Activated CD8-positive, alpha-beta T cell treated with anti-CD3 and anti-CD28 coated beads for 36 hours (primary cell): Measurements from ENCODE around the gene DICER1. TPM values are rescaled to one million over a fixed set of nuclear protein-coding genes. Genes with fewer than 3 reads are reported as not detected.

ENCODE experiments used
- ATAC-seq: fragments of 200-7000 bp; cut with Tn5 transposase; one replicate; pipeline ENCODE4 v1.10.0; 2021; ENCODE audit warnings: mild to moderate bottlenecking, moderate library complexity
- CTCF ChIA-PET: fragments of 350-600 bp; sonication (Branson Sonifier 250); formaldehyde crosslinking; loops from one replicate; lab custom pipeline; 2021; ENCODE audit warnings: antibody characterized with exemption; lab: Charles Lee
- POLR2A ChIA-PET: fragments of 350-600 bp; sonication (Branson Sonifier 250); formaldehyde crosslinking; loops from one replicate; lab custom pipeline; 2021; ENCODE audit warnings: antibody characterized with exemption; lab: Charles Lee
- DNase-seq: peaks from one replicate; pipeline ENCODE4 v3.0.0-alpha.2; 2020
- H3K27ac Mint-ChIP-seq: one replicate; pipeline ENCODE4 v1.8.0; 2021; ENCODE audit warnings: mild to moderate bottlenecking, mixed read lengths
- H3K27me3 Mint-ChIP-seq: one replicate; pipeline ENCODE4 v1.8.0; 2021; ENCODE audit warnings: mixed read lengths
- H3K36me3 Mint-ChIP-seq: one replicate; pipeline ENCODE4 v1.8.0; 2021; ENCODE audit warnings: low read depth, mixed read lengths
- H3K4me1 Mint-ChIP-seq: one replicate; pipeline ENCODE4 v1.8.0; 2021; ENCODE audit warnings: low read depth, mixed read lengths
- H3K4me3 Mint-ChIP-seq: one replicate; pipeline ENCODE4 v1.8.0; 2021; ENCODE audit warnings: mild to moderate bottlenecking, moderate library complexity, mixed read lengths
- H3K9me3 Mint-ChIP-seq: one replicate; pipeline ENCODE4 v1.8.0; 2021; ENCODE audit warnings: mixed read lengths
- CTCF ChIP-seq: fragments of 200-600 bp; IDR thresholded peaks from one replicate; pipeline ENCODE4 v1.8.0; 2022; ENCODE audit warnings: antibody characterized with exemption, mild to moderate bottlenecking
- intact Hi-C: fragments of 100-400 bp; cut with micrococcal nuclease; formaldehyde crosslinking; loops from one replicate; pipeline ENCODE4 v1.10.0; 2022
- total RNA-seq, 2 experiments: library from RNA; stranded (reverse); gene quantifications; one replicate each; pipeline ENCODE4 v1.2.3, GENCODE V29; 2021

DICER1 gene
- total RNA-seq, 2 experiments from 2014 or later: 45.3 to 50.3 TPM

- H3K36me3 Mint-ChIP-seq: no peaks in the 10 kb centered on the region
- no peaks in the 10 kb centered on the region for H3K27me3 Mint-ChIP-seq
- no peak for TF ChIP-seq CTCF
- POLR2A ChIA-PET: no interaction called here
- CTCF ChIA-PET: interaction anchor here (0.6 kb wide), 1 partner anchor 255 kb away, joined by 3 read pairs; no protein-coding TSS in a partner anchor
- H3K27ac Mint-ChIP-seq: no peak overlapping the region
- no peaks in the 10 kb centered on the region for H3K9me3 Mint-ChIP-seq
- ATAC-seq: no peak
- DNase-seq: no peak
- H3K4me1 Mint-ChIP-seq: no peaks in the 10 kb centered on the region
- intact Hi-C loops: no loop called here
- H3K4me3 Mint-ChIP-seq: no peak overlapping the region
Measured at GRCh38 chr14:95049952-95050351, 107.4 kb downstream of the DICER1 start.

- ChIA-PET POLR2A (interaction anchor here (0.5 to 1.7 kb wide), 2 partner anchors 10 to 160 kb away, joined by 3 to 5 read pairs; no protein-coding TSS in a partner anchor), CTCF (no interaction called here)
- no peaks in the 10 kb centered on the region for H3K27me3 Mint-ChIP-seq
- ATAC-seq (no peak), DNase-seq (no peak)
- H3K9me3 Mint-ChIP-seq: no peaks in the 10 kb centered on the region
- H3K27ac Mint-ChIP-seq: no peak overlapping the region
- no peak for TF ChIP-seq CTCF
- intact Hi-C loops: no loop called here
- H3K36me3 Mint-ChIP-seq: no peaks in the 10 kb centered on the region
- H3K4me1 Mint-ChIP-seq: no peaks in the 10 kb centered on the region
- no peak overlapping the region for H3K4me3 Mint-ChIP-seq
Measured at GRCh38 chr14:95048771-95049312, 108.5 kb downstream of the DICER1 start.

- Mint-ChIP-seq H3K27ac (no peak overlapping the region), H3K4me3 (no peak overlapping the region), H3K4me1 (no peaks in the 10 kb centered on the region), H3K36me3 (no peaks in the 10 kb centered on the region), H3K27me3 (peaks cover 2% of the 10 kb centered on the region), H3K9me3 (no peaks in the 10 kb centered on the region)
- ATAC-seq (no peak), DNase-seq (no peak)
- POLR2A ChIA-PET: interaction anchor here (1.7 kb wide), 1 partner anchor 11 kb away, joined by 5 read pairs; no protein-coding TSS in a partner anchor
- intact Hi-C loops: no loop called here
- no peak for TF ChIP-seq CTCF
- CTCF ChIA-PET: no interaction called here
Measured at GRCh38 chr14:95047754-95048153, 109.6 kb downstream of the DICER1 start.

- ATAC-seq (no peak), DNase-seq (no peak)
- Mint-ChIP-seq H3K36me3 (no peaks in the 10 kb centered on the region), H3K4me3 (no peak overlapping the region), H3K27ac (no peak overlapping the region), H3K27me3 (peaks cover 2% of the 10 kb centered on the region), H3K9me3 (no peaks in the 10 kb centered on the region), H3K4me1 (no peaks in the 10 kb centered on the region)
- intact Hi-C loops: no loop called here
- POLR2A ChIA-PET: interaction anchor here (1.7 kb wide), 1 partner anchor 12 kb away, joined by 5 read pairs; no protein-coding TSS in a partner anchor
- TF ChIP-seq CTCF: no peak
- CTCF ChIA-PET: no interaction called here
Measured at GRCh38 chr14:95046711-95047681, 110.3 kb downstream of the DICER1 start.
